MM.1S (cell line): ENCODE results near the gene AMBRA1.

ENCODE experiments used
- DNase-seq: peaks from one replicate; pipeline ENCODE4 v3.0.0-alpha.2; 2015
- H2AFZ ChIP-seq: fragments of 300-600 bp; sonication (generic); 2 replicates; pipeline ENCODE4 v1.6.0; 2016; ENCODE audit warnings: antibody characterized with exemption, low read length
- H3F3A ChIP-seq: fragments of 300-600 bp; sonication (generic); 2 replicates; pipeline ENCODE4 v1.6.1; 2016; ENCODE audit warnings: mild to moderate bottlenecking, antibody characterized with exemption, low read length, moderate library complexity, mixed read lengths; ENCODE audit not compliant: insufficient read depth
- H3K27ac ChIP-seq: fragments of 300-600 bp; sonication (generic); 2 replicates; pipeline ENCODE4 v1.5.1; 2016; ENCODE audit warnings: mild to moderate bottlenecking, low read length
- H3K27me3 ChIP-seq: fragments of 300-600 bp; sonication (generic); replicated peaks from 2 replicates; pipeline ENCODE4 v1.6.0; 2016; ENCODE audit warnings: low read length; ENCODE audit not compliant: insufficient read depth
- H3K36me3 ChIP-seq: fragments of 300-600 bp; sonication (generic); replicated peaks from 2 replicates; pipeline ENCODE4 v1.6.1; 2016; ENCODE audit warnings: mild to moderate bottlenecking, low read length, mixed read lengths; ENCODE audit not compliant: insufficient read depth
- H3K4me1 ChIP-seq: fragments of 300-600 bp; sonication (generic); 2 replicates; pipeline ENCODE4 v1.6.1; 2016; ENCODE audit warnings: low read length, mixed read lengths
- H3K4me2 ChIP-seq: fragments of 300-600 bp; sonication (generic); 2 replicates; pipeline ENCODE4 v1.6.0; 2016; ENCODE audit warnings: low read depth, low read length
- H3K4me3 ChIP-seq: fragments of 300-600 bp; sonication (generic); 2 replicates; pipeline ENCODE4 v1.5.1; 2016; ENCODE audit warnings: low read length, mixed read lengths
- H3K79me2 ChIP-seq: fragments of 300-600 bp; sonication (generic); 2 replicates; pipeline ENCODE4 v1.6.1; 2016; ENCODE audit warnings: mixed run types, low read length, mixed read lengths
- H3K9ac ChIP-seq: fragments of 300-600 bp; sonication (generic); 2 replicates; pipeline ENCODE4 v1.6.1; 2016; ENCODE audit warnings: low read length, mixed read lengths
- H3K9me2 ChIP-seq: fragments of 300-600 bp; sonication (generic); replicated peaks from 2 replicates; pipeline ENCODE4 v1.6.1; 2016; ENCODE audit warnings: mild to moderate bottlenecking, low read length, mixed read lengths; ENCODE audit not compliant: insufficient read depth
- H3K9me3 ChIP-seq: fragments of 300-600 bp; sonication (generic); replicated peaks from 2 replicates; pipeline ENCODE4 v1.6.1; 2016; ENCODE audit warnings: mild to moderate bottlenecking, low read length, mixed read lengths; ENCODE audit not compliant: insufficient read depth
- H4K20me1 ChIP-seq: fragments of 300-600 bp; sonication (generic); 2 replicates; pipeline ENCODE4 v1.6.1; 2016; ENCODE audit warnings: mild to moderate bottlenecking, low read length, moderate library complexity, mixed read lengths; ENCODE audit not compliant: insufficient read depth
- EZH2 ChIP-seq: fragments of 300-600 bp; sonication (generic); optimal IDR thresholded peaks from 2 replicates; pipeline ENCODE3; 2017; ENCODE audit warnings: low read depth, mild to moderate bottlenecking, antibody characterized with exemption, low read length, mixed read lengths
- EZH2phosphoT487 ChIP-seq: fragments of 300-600 bp; sonication (generic); IDR thresholded peaks from 2 replicates; pipeline ENCODE4 v1.6.1; 2018; ENCODE audit warnings: antibody characterized with exemption, low read length
- TF ChIP-seq, protein P1 (sequence below): fragments of 300-600 bp; sonication (generic); IDR thresholded peaks from 2 replicates; pipeline ENCODE4 v1.5.1; 2016; ENCODE audit warnings: antibody characterized with exemption, low read length, mixed read lengths

The AMBRA1 gene

DNA sequence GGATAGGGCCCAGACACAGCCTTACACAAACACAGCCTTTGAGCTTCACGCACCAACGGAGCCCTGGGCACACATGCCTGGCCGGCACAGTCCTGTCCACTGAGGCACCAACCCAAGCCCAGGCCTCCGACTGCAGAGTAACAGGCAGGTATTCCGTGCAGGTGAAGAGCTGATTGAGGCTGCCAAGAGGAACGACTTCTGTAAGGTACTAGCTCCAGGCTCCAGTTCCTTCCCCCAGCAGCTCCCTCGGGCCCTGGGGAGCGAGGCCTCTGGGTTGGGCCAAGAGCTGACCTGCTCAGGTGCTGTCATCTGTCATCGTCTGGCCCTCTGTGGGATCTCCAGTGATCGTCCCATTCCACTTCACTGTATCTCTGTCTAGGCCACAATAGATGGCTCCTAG lies 215.5 kb downstream of the AMBRA1 start:
- no peak overlapping the region for H3K27ac ChIP-seq
- H3K9ac ChIP-seq = no peak overlapping the region
- H3K9me2 ChIP-seq = no peaks in the 10 kb centered on the region
- TF ChIP-seq, protein P1, sequence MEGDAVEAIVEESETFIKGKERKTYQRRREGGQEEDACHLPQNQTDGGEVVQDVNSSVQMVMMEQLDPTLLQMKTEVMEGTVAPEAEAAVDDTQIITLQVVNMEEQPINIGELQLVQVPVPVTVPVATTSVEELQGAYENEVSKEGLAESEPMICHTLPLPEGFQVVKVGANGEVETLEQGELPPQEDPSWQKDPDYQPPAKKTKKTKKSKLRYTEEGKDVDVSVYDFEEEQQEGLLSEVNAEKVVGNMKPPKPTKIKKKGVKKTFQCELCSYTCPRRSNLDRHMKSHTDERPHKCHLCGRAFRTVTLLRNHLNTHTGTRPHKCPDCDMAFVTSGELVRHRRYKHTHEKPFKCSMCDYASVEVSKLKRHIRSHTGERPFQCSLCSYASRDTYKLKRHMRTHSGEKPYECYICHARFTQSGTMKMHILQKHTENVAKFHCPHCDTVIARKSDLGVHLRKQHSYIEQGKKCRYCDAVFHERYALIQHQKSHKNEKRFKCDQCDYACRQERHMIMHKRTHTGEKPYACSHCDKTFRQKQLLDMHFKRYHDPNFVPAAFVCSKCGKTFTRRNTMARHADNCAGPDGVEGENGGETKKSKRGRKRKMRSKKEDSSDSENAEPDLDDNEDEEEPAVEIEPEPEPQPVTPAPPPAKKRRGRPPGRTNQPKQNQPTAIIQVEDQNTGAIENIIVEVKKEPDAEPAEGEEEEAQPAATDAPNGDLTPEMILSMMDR = no peak
- TF ChIP-seq EZH2 (no peak), EZH2phosphoT487 (no peak)
- no peaks in the 10 kb centered on the region for H3K79me2 ChIP-seq
- no peaks in the 10 kb centered on the region for H4K20me1 ChIP-seq
- no peak for DNase-seq
- no peak overlapping the region for H3K4me3 ChIP-seq
- H3K9me3 ChIP-seq = no peaks in the 10 kb centered on the region
- no peaks in the 10 kb centered on the region for H3F3A ChIP-seq
- no peak overlapping the region for H3K4me2 ChIP-seq
- H3K27me3 ChIP-seq = peaks cover 20% of the 10 kb centered on the region
- H2AFZ ChIP-seq = no peak overlapping the region
- peaks cover 4% of the 10 kb centered on the region; the same call in 1 of the 2 replicates for H3K4me1 ChIP-seq
- no peaks in the 10 kb centered on the region for H3K36me3 ChIP-seq

DNA sequence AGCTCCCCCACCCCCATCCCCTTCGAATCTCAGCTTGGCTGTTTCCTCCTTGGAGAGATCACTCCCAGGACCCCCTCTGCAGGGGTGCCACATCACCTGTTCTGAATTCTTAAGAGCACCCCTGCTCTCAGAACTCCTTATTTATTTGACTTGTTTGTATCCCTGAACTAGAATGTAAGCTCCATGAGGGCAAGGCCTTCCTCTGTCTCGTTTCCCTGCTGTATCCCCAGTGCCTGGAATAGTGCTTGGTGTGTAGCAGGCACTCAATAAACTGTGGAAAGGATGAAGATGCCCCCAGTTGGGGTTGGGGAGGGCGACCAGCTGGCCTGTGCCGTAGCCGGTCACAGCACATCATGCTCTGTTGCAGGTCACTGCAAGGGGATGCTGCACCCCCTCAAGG lies 216.0 kb downstream of the AMBRA1 start:
- no peak overlapping the region for H3K4me2 ChIP-seq
- DNase-seq = no peak
- TF ChIP-seq EZH2 = no peak
- H4K20me1 ChIP-seq = no peaks in the 10 kb centered on the region
- H3K27ac ChIP-seq = no peak overlapping the region
- H3K79me2 ChIP-seq = no peaks in the 10 kb centered on the region
- H2AFZ ChIP-seq = no peak overlapping the region
- no peak overlapping the region for H3K4me3 ChIP-seq
- H3K9me3 ChIP-seq = no peaks in the 10 kb centered on the region
- peaks cover 16% of the 10 kb centered on the region for H3K27me3 ChIP-seq
- H3F3A ChIP-seq = no peaks in the 10 kb centered on the region
- H3K4me1 ChIP-seq = peaks cover 4% of the 10 kb centered on the region; the same call in 1 of the 2 replicates
- H3K9ac ChIP-seq = no peak overlapping the region
- no peaks in the 10 kb centered on the region for H3K9me2 ChIP-seq
- H3K36me3 ChIP-seq = no peaks in the 10 kb centered on the region

DNA sequence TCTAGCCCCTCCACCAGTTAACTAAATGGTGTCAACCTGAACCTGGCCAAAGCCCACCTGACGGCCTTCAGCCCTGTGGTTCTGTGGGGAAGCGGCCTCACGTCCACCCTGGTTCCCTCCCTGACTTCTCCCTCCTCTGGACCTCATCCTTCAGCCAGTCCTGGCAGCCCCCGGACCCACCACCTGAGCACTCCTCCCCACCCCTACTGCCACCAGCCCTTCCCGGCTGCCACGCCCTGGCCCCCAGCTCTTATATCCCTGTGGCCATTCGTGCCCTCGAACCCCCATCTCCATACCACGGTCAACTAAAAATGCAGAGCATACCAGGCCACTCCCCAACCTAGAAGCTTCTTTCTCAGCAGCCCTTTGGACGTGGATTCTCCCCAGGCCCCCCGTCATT lies 216.5 kb downstream of the AMBRA1 start:
- no peak overlapping the region for H2AFZ ChIP-seq
- no peaks in the 10 kb centered on the region for H4K20me1 ChIP-seq
- H3K4me2 ChIP-seq = no peak overlapping the region
- H3K27me3 ChIP-seq = peaks cover 10% of the 10 kb centered on the region
- H3F3A ChIP-seq = no peaks in the 10 kb centered on the region
- no peak for DNase-seq
- H3K9ac ChIP-seq = no peak overlapping the region
- peaks cover 4% of the 10 kb centered on the region; the same call in 1 of the 2 replicates for H3K4me1 ChIP-seq
- H3K9me3 ChIP-seq = no peaks in the 10 kb centered on the region
- H3K36me3 ChIP-seq = no peaks in the 10 kb centered on the region
- no peak overlapping the region for H3K4me3 ChIP-seq
- no peak overlapping the region for H3K27ac ChIP-seq
- TF ChIP-seq EZH2phosphoT487 = no peak
- TF ChIP-seq, protein P1 = no peak
- no peak for TF ChIP-seq EZH2
- H3K9me2 ChIP-seq = no peaks in the 10 kb centered on the region
- no peaks in the 10 kb centered on the region for H3K79me2 ChIP-seq

DNA sequence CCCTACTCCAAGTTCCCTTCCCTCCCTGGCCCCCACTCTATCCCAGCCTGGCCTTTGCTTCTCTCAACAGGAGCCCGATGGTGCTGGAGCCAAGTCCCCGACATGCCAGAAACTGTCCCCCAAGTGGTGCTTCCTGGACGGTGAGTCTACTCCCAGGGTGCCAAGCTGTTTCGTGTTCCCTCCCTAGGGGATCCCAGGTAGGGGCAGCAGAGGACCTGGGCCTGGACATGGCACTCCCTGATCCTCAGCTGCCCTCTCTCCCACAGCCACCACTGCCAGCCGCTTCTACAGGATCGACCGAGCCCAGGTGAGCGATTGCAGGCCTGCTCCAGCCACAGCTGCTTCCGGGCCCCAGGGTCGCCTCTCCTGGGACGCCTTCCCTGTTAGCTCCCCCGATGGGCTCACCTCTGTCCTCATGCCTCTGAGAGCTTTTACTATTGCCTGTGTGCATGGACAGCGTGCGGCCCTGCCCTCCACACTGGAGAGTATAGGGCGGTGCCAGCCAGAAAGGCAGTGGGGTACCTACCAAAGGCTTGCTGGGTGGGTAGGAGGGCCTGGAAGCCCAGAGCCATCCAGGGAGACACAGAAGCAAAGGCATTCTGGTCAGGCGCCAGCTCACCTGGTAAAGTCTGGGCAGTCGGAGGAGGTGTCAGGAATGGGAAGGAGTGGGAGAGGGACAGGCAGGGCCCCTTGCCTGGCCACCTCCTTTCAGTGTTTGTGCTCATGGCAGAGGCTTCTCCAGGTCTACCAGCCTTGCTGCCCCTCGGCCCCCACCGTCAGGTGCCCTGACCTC lies 217.4 kb downstream of the AMBRA1 start:
- Histone ChIP-seq H3K27me3 (peaks cover 4% of the 10 kb centered on the region; the same call in 1 of the 2 replicates), H3K9me2 (no peaks in the 10 kb centered on the region), H3K4me2 (no peak overlapping the region), H3K79me2 (no peaks in the 10 kb centered on the region), H4K20me1 (no peaks in the 10 kb centered on the region), H3K9me3 (no peaks in the 10 kb centered on the region), H3K9ac (no peak overlapping the region), H3F3A (no peaks in the 10 kb centered on the region), H2AFZ (no peak overlapping the region), H3K4me1 (no peaks in the 10 kb centered on the region), H3K4me3 (no peak overlapping the region), H3K36me3 (no peaks in the 10 kb centered on the region), H3K27ac (no peak overlapping the region)
- no peak for DNase-seq
- TF ChIP-seq EZH2phosphoT487 = no peak
- TF ChIP-seq EZH2 = no peak
- TF ChIP-seq, protein P1 = no peak
